Urothelium cell line (cell line): ENCODE measurements around the gene DNAL4.

Source experiments
- DNase-seq: peaks from one replicate; pipeline ENCODE4 v3.0.0; 2011; ENCODE audit warnings: low spot score, mixed read lengths
- FAIRE-seq: peaks from 2 replicates; lab custom pipeline; 2011; peaks lifted over from hg19 to GRCh38; lab: Jason Lieb, UNC

DNAL4 gene

DNA sequence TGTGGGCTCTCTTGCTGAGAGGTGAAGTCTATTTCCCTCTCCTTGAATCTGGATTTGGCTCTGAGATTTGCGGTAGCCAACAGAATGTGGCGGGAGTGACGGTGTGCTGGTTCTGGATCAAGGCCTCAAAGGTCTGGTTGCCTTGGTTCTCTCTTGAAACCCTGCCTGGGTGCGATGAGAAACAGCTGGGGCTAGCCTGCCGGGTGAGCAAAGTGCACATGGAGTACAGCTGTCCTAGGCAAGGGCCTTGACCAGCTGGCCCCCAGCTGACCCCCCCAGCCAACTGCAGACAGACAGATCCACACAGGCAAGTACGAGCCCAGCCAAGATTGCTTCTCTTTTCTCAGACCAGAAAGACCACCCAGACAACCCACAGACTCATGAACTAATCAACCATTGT, 49.0 kb downstream of the DNAL4 start:
- no peak for FAIRE-seq
- no peak for DNase-seq

DNA sequence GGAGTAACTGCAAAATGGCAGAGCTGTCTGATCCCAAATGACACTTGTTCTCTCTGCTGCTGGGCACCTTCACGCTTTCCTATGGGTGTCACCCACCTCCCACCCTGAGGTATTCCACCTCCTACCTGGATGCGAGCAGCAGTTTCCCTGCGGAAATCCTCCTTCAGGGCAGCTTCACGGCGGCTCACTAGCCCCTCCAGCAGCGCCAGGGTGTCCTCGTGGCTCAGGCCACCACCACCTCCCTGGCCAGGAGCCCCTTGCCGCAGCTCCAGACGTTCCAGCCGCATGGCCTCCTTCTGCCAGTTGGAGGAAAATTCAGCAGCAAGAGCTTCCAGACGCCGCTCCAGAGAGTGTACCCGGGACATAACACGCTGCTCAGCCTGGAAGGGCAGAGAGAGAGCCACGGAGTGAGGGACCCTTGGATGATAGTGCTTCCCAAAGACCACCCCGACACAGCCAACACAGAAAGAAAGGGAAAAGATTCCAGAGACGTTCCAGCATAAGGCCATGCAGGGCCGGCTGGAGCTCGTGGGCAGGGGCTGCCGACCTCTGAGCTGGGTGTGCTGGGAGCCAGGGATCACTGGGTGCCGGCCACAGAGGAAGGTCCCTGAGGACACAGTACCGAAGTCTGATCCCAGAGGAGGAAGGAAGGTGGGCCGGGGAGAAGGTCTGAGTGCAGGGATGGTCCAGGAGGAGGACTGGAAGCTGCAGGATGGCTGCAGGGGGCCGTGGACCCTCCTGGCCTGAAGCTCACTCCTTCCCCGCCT, 51.6 kb downstream of the DNAL4 start:
- no peak for FAIRE-seq

GRCh38 chr22:38741576-38741975, 52.4 kb downstream of the DNAL4 start:
- FAIRE-seq (no peak), DNase-seq (no peak)

More for the DNA sequence above, 51.6 kb downstream of the DNAL4 start:
- no peak for DNase-seq

GRCh38 chr22:38741166-38741565, 52.8 kb downstream of the DNAL4 start:
- DNase-seq = no peak
- FAIRE-seq = peak; percentile 77

GRCh38 chr22:38740754-38741153, 53.2 kb downstream of the DNAL4 start:
- FAIRE-seq (no peak), DNase-seq (no peak)

GRCh38 chr22:38740116-38740723, 53.7 kb downstream of the DNAL4 start:
- FAIRE-seq (no peak), DNase-seq (no peak)

DNA sequence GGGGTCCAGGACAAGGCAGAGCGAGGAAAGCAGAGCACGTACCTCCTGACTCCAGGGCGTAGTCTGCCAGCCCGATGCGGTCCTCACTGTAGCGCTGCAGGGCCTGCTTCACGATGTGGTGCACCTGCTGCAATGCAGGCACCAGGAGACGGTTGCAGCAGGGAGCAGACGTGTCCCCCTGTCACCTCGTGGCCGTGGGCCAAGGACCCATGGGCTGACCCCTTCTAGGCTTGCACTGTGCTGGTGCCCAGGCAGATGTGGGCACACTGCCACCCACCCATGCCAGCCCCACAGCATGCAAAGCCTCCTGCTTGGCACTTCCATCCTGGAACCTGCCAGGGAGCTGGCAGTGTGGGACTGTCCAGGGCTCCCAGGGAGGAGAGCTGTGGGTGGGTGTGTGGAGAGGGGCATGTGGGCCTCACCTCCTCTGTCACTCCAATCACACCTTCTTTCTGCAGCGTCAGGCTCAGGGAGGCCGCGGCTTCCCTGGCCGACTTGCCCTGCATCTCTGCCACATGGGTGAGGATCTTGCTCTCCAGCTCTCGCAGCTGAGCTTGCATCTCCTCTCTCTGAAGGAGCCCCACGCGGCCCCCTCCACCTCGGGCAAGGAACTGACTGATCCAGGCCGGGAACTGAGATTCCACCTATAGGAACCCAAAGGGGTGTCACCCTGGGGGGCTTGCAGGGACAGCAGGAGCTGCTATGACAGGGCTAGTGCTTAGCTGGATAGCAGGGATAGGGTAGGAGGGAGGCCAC, 54.5 kb downstream of the DNAL4 start:
- no peak for FAIRE-seq
- DNase-seq = no peak

DNA sequence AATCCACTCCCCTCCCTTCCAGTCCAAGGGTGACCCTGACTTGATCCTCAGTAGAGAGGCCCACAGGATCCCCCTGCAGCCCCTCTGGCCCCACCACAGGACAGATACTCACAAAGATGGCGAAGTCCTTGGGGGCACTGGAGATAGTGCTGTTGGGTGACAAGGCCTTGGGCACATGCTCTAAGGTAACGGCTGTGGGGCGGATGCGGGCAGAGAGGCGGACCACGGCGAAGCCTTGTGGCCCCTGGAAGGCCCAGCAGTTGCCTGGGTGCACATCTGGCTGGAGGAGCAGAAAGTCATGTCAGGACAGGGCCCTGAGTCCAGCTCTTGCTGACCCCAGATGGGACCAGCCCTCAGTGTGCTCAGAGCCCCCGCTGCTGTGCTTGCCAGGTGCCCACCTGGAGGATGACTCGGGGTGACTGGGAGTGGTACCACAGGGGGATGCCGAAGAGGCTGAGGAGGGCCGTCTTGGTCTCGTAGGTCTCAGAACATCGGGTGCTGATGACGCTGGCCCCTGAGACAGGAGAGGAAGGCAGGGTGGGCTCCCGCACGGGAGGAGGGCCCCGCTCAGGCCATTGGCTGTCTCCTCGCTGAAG, 55.4 kb downstream of the DNAL4 start:
- DNase-seq = no peak

DNA sequence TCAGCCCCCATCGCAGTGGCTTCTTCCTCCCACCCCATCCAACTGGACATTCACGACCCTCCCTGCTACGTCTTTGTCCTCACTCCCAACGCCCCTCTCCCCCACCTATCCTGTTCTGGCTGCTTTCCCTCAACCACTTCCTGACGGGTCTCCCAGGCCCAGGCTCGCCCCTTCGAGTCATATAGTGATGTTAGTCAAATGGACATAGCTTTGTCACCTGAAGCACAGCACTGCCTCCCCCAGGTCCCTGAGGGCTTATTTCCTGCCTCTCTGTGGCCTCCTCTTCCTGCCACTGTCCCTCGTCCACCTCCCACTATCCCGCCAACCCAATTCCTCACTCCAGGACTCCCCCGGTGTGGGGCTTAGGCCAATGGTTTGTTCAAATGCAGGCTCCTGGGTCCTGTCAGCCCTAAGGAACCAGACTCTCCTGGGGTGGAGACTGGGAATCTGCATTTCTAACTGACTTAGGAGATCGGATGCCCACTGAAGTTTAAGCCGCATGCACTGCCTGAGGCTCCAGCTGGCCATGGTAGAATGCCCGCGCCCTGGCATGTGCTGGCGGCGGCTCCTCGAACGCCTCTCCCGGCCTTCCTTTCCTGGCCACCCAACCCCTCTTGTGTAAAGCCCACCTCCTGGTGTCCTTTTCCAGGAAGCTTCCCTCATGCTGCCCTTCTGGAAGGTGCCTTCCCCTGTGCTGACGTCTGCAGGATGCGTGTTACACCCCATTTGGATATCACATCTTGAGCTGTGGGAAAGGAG, 56.5 kb downstream of the DNAL4 start:
- FAIRE-seq (peak; percentile 13), DNase-seq (no peak)

More for the DNA sequence above, 55.4 kb downstream of the DNAL4 start:
- FAIRE-seq = no peak

- no peak for DNase-seq
- no peak for FAIRE-seq
These were observed 57.7 kb downstream of the DNAL4 start for GRCh38 chr22:38736257-38736570.

- DNase-seq (no peak), FAIRE-seq (no peak)
These were observed 58.3 kb downstream of the DNAL4 start for GRCh38 chr22:38735465-38736256.

DNA sequence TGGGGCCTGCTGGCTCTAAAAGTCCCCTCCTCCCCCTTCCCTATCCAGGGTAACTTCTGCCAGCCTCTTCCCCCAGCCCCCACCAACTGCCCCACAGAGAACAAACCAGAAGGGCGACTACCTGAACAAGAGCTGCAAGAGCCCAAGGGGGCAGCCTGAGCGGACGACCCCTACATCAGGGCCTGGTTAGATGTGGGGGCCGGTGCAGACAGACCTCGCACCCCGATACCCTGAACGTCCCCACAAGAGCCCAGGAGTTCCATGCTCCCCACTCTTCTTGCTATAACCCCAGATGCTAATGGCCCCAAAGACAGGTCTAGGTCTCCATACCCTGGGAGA, 58.8 kb downstream of the DNAL4 start:
- FAIRE-seq (no peak), DNase-seq (no peak)

- no peak for DNase-seq
- FAIRE-seq = no peak
These were observed 59.4 kb downstream of the DNAL4 start for GRCh38 chr22:38734421-38735100.

- FAIRE-seq (peak; percentile 69), DNase-seq (no peak)
These were observed 60.1 kb downstream of the DNAL4 start for GRCh38 chr22:38733724-38734381.

DNA sequence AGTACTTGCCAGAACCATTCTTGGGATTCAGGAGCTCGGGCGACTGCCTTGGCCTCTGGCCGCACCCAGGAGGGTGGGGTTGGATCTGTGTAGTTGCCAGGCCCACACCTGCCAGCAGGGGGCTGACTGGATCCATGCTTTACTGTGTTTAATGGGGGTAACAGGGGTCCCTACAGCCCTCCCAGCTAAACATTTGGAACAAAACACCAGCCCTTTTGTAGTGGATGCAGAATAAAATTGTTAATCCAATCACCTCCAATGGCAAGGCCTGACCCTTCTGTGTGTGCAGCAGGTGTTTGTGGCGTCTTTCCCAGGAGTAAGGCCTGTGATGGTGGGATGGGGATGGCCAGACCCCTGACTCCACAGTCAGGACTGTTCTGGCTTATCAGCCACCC, 60.6 kb downstream of the DNAL4 start:
- FAIRE-seq (peak; percentile 13), DNase-seq (peak; percentile 67)

DNA sequence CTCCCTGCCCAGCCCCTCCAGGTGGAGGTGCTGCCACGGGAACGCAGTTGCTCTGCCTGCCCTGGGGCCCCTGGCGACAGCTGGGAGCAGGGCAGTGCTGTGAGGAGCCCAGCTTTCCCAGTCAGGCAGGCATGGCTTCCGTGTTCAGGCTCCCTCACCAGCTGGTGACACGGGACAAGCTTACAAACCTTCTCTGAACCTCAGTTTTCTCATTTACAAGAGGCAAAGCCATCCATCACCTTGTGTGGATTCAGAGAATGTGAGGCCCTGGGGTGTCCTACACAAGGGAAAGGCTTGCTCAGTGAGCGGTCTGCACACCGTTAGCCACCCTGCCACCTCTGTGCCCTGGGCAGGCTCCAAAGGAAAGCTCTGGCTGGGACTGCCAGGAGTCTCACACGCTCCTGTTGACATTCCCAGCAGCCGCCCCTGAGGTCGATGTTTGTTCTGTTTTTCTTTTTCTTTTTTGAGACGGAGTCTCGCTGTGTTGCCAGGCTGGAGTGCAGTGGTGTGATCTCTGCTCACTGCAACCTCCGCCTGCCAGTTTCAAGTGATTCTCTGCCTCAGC, 61.6 kb downstream of the DNAL4 start:
- FAIRE-seq = no peak
- no peak for DNase-seq

- FAIRE-seq = no peak
- DNase-seq = no peak
These were observed 62.2 kb downstream of the DNAL4 start for GRCh38 chr22:38731703-38732161.

- no peak for DNase-seq
- no peak for FAIRE-seq
These were observed 63.5 kb downstream of the DNAL4 start for GRCh38 chr22:38730411-38730871.

DNA sequence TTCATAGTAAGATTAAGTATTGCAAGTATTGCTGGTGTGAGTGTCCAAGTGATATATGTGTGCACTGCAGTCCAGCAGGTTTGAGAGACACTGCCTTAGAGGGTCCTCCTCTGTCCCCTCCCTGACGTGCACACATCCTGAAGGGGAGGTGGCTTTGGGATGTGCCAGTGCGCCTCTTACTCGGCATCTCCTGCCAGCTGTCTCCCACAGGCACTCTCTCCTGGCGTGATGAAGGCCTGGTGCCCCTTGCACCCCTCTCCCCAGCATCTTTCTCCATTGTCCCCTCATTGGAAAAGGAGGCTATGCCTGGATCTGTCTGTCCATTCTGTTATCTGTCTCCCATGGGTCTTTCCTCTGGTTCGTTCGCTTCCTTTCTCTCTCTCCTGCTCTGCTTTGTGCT, 64.0 kb downstream of the DNAL4 start:
- no peak for DNase-seq
- no peak for FAIRE-seq
